PFSK-1 (cell line): ENCODE measurements around the gene KRTAP27-1.

Experiments used
- TAF1 ChIP-seq: IDR thresholded peaks from 2 replicates; pipeline ENCODE4 v1.6.1; 2012; ENCODE audit warnings: low read length, control low read depth, borderline replicate concordance; ENCODE audit not compliant: insufficient read depth
- TF ChIP-seq, protein P1 (sequence below), 2 experiments: IDR thresholded peaks; 2 replicates each; pipeline versions ENCODE4 v1.6.1 to v1.8.0; 2011 to 2012; ENCODE audit warnings: low read depth in 2 of 2, low read length in 2 of 2, control low read depth in 1 of 2, inconsistent platforms in 1 of 2, mild to moderate bottlenecking in 1 of 2, moderate library complexity in 1 of 2; ENCODE audit not compliant: insufficient read depth in 1 of 2

DNA sequence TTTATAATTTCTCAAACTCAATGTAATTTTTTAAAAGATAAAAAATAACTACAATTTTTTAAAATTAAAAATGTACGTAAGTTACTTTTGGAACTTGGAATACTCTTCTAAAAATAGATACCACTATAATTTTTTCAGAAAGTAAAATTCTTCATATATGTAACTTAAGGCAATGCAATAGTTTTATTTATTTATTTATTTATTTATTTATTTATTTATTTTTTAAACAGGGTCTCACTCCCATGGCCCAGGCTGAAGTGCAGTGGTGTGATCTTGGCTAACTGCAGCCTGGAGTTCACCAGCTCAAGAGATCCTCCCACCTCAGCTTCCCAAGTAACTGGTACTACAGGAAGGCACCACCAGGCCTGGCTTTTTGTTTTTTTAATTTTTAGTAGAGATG lies 14.0 kb upstream of the KRTAP27-1 start:
- no peak for TF ChIP-seq TAF1
- TF ChIP-seq, protein P1, sequence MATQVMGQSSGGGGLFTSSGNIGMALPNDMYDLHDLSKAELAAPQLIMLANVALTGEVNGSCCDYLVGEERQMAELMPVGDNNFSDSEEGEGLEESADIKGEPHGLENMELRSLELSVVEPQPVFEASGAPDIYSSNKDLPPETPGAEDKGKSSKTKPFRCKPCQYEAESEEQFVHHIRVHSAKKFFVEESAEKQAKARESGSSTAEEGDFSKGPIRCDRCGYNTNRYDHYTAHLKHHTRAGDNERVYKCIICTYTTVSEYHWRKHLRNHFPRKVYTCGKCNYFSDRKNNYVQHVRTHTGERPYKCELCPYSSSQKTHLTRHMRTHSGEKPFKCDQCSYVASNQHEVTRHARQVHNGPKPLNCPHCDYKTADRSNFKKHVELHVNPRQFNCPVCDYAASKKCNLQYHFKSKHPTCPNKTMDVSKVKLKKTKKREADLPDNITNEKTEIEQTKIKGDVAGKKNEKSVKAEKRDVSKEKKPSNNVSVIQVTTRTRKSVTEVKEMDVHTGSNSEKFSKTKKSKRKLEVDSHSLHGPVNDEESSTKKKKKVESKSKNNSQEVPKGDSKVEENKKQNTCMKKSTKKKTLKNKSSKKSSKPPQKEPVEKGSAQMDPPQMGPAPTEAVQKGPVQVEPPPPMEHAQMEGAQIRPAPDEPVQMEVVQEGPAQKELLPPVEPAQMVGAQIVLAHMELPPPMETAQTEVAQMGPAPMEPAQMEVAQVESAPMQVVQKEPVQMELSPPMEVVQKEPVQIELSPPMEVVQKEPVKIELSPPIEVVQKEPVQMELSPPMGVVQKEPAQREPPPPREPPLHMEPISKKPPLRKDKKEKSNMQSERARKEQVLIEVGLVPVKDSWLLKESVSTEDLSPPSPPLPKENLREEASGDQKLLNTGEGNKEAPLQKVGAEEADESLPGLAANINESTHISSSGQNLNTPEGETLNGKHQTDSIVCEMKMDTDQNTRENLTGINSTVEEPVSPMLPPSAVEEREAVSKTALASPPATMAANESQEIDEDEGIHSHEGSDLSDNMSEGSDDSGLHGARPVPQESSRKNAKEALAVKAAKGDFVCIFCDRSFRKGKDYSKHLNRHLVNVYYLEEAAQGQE (IDR thresholded peaks at IDR 0.05; ENCODE audit: insufficient read depth in 1 of 2, low read depth in 2 of 2, low read length in 2 of 2), result no peak
